ENCODE results near the gene ITPKB. TPM values are rescaled to one million over a fixed set of nuclear protein-coding genes. Genes with fewer than 3 reads are reported as not detected.
A peak's percentile ranks its signal among the peaks of the same experiment; 100 is the strongest.

ITPKB gene
- total RNA-seq, 1 donor from 2014 or later = 2.1 TPM

GRCh38 chr1:226706684-226707083 lies 32.4 kb downstream of the ITPKB start:
- no peak for DNase-seq (ENCODE audit: low read depth)

GRCh38 chr1:226704169-226704937 lies 34.7 kb downstream of the ITPKB start:
- no peak for DNase-seq (ENCODE audit: low read depth)

- DNase-seq (ENCODE audit: low read depth) = peak; percentile 71
Observed at GRCh38 chr1:226702957-226703831, 35.9 kb downstream of the ITPKB start.

- peak; percentile 89 for DNase-seq (ENCODE audit: low read depth)
Observed at GRCh38 chr1:226702318-226702956, 36.6 kb downstream of the ITPKB start.

GRCh38 chr1:226700861-226701260 lies 38.2 kb downstream of the ITPKB start:
- DNase-seq (ENCODE audit: low read depth) = no peak

GRCh38 chr1:226699166-226699565 lies 39.9 kb downstream of the ITPKB start:
- DNase-seq (ENCODE audit: low read depth) = no peak

GRCh38 chr1:226698659-226699058 lies 40.4 kb downstream of the ITPKB start:
- DNase-seq (ENCODE audit: low read depth) = no peak

- no peak for DNase-seq (ENCODE audit: low read depth)
Observed at GRCh38 chr1:226697929-226698544, 41.0 kb downstream of the ITPKB start.

GRCh38 chr1:226697151-226697928 lies 41.7 kb downstream of the ITPKB start:
- no peak for DNase-seq (ENCODE audit: low read depth)

GRCh38 chr1:226696547-226696946 lies 42.5 kb downstream of the ITPKB start:
- DNase-seq (ENCODE audit: low read depth) = no peak

- no peak for DNase-seq (ENCODE audit: low read depth)
Observed at GRCh38 chr1:226695335-226695900, 43.7 kb downstream of the ITPKB start.

GRCh38 chr1:226692823-226693222 lies 46.3 kb downstream of the ITPKB start:
- DNase-seq (ENCODE audit: low read depth) = no peak

GRCh38 chr1:226692051-226692792 lies 46.9 kb downstream of the ITPKB start:
- DNase-seq (ENCODE audit: low read depth) = peak; percentile 66

GRCh38 chr1:226691247-226691646 lies 47.8 kb downstream of the ITPKB start:
- no peak for DNase-seq (ENCODE audit: low read depth)

GRCh38 chr1:226690460-226690982 lies 48.6 kb downstream of the ITPKB start:
- DNase-seq (ENCODE audit: low read depth) = no peak

- peak; percentile 62 for DNase-seq (ENCODE audit: low read depth)
Observed at GRCh38 chr1:226688808-226689207, 50.3 kb downstream of the ITPKB start.

- DNase-seq (ENCODE audit: low read depth) = peak; percentile 86
Observed at GRCh38 chr1:226688056-226688748, 50.9 kb downstream of the ITPKB start.

- DNase-seq (ENCODE audit: low read depth) = no peak
Observed at GRCh38 chr1:226687426-226687825, 51.7 kb downstream of the ITPKB start.

Data from myocyte (in vitro differentiated cells).